A673 (cell line): ENCODE results near the gene SCARB1. TPM values are rescaled to one million over a fixed set of nuclear protein-coding genes. Genes with fewer than 3 reads are reported as not detected.

Source experiments
- BruUV-seq: library from RNA; stranded (reverse); fragments of 400-500 nt; replicated peaks from 2 replicates; lab custom pipeline; 2021; lab: Mats Ljungman, UMichigan
- CTCF ChIA-PET: fragments of 300-600 bp; sonication (Branson Sonifier 250); formaldehyde crosslinking; loops from one replicate; lab custom pipeline; 2022; ENCODE audit warnings: antibody characterized with exemption; lab: Charles Lee
- POLR2A ChIA-PET: fragments of 300-600 bp; sonication (Branson Sonifier 250); formaldehyde crosslinking; loops from one replicate; lab custom pipeline; 2022; ENCODE audit warnings: antibody characterized with exemption; ENCODE audit not compliant: low non-redundant PET; lab: Charles Lee
- DNase-seq: peaks from one replicate; pipeline ENCODE4 v3.0.0-alpha.2; 2015; ENCODE audit warnings: low spot score
- H3K27ac ChIP-seq: fragments of 200-600 bp; sonication (generic); 2 replicates; pipeline ENCODE4 v1.5.1; 2016; ENCODE audit warnings: mixed run types, low read depth, mild to moderate bottlenecking, mixed read lengths, antibody characterized with exemption, low read length; ENCODE audit not compliant: poor library complexity, severe bottlenecking
- H3K27me3 ChIP-seq: fragments of 200-600 bp; sonication (generic); replicated peaks from 2 replicates; pipeline ENCODE4 v1.6.1; 2017; ENCODE audit warnings: mixed run types, low read depth, mild to moderate bottlenecking, mixed read lengths, antibody characterized with exemption, low read length; ENCODE audit not compliant: insufficient read depth, poor library complexity
- H3K36me3 ChIP-seq: fragments of 200-600 bp; sonication (generic); 2 replicates; pipeline ENCODE4 v1.6.1; 2016; ENCODE audit warnings: mixed run types, mild to moderate bottlenecking, mixed read lengths, antibody characterized with exemption, low read length; ENCODE audit not compliant: insufficient read depth, poor library complexity, severe bottlenecking
- H3K4me1 ChIP-seq: fragments of 200-600 bp; sonication (generic); 2 replicates; pipeline ENCODE4 v1.6.1; 2017; ENCODE audit warnings: mixed run types, mild to moderate bottlenecking, mixed read lengths, antibody characterized with exemption, low read length; ENCODE audit not compliant: insufficient read depth, poor library complexity, severe bottlenecking
- H3K4me3 ChIP-seq: fragments of 200-600 bp; sonication (generic); 2 replicates; pipeline ENCODE4 v1.5.1; 2016; ENCODE audit warnings: low read depth, mixed run types, mild to moderate bottlenecking, mixed read lengths, low read length; ENCODE audit not compliant: poor library complexity, severe bottlenecking
- H3K9me3 ChIP-seq: fragments of 200-600 bp; sonication (generic); 2 replicates; pipeline ENCODE4 v1.6.1; 2016; ENCODE audit warnings: mixed run types, low read depth, mild to moderate bottlenecking, mixed read lengths, antibody characterized with exemption, low read length; ENCODE audit not compliant: poor library complexity, severe bottlenecking
- EZH2 ChIP-seq: fragments of 200-600 bp; sonication (generic); IDR thresholded peaks from 2 replicates; pipeline ENCODE4 v1.6.1; 2017; ENCODE audit warnings: borderline replicate concordance, low read depth, mild to moderate bottlenecking, mixed read lengths, antibody characterized with exemption, low read length; ENCODE audit not compliant: poor library complexity, severe bottlenecking
- intact Hi-C: fragments of 100-400 bp; cut with micrococcal nuclease; formaldehyde crosslinking; loops from one replicate; pipeline ENCODE4 v1.10.0; 2022; ENCODE audit not compliant: unreplicated experiment
- total RNA-seq: library from RNA; stranded (reverse); gene quantifications from 2 replicates; pipeline ENCODE4 v1.2.3, GENCODE V29; 2021
- TF ChIP-seq, protein P1 (sequence below): fragments of 300-800, 200-600 bp; sonication (generic); conservative IDR thresholded peaks from 2 replicates; pipeline ENCODE4 v1.5.1; 2017; ENCODE audit warnings: low read depth, mild to moderate bottlenecking, antibody characterized with exemption, low read length, moderate library complexity, mixed read lengths

The SCARB1 gene
- total RNA-seq, 1 experiment from 2014 or later, result 74.6 TPM

- ChIA-PET CTCF (interaction anchor here (0.6 kb wide), 1 partner anchor 351 kb away, joined by 3 read pairs; no protein-coding TSS in a partner anchor), POLR2A (interaction anchor here (0.7 kb wide), 1 partner anchor 960 kb away, joined by 4 read pairs; no protein-coding TSS in a partner anchor)
- DNase-seq, result no peak
Measured at GRCh38 chr12:124730455-124730932, 133.2 kb downstream of the SCARB1 start.

DNA sequence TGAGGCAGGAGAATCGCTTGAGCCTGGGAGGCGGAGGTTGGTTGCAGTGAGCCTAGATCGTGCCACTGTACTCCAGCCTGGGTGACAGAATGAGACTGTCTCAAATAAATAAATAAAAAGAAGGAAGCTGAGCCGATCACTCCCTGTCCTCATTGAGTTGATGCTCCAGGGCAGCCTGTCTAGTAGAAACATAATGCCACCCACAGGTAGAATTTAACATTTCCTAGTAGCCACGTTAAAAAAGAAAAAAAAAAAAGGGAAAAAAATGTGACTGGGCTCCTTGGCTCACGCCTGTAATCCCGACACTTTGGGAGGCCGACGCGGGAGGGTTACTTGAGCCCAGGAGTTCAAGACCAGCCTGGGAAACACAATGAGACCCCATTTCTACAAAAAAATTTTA is 135.7 kb downstream of the SCARB1 start:
- intact Hi-C loops, result no loop called here
- H3K27ac ChIP-seq, result no peak overlapping the region

More at GRCh38 chr12:124730455-124730932, 133.2 kb downstream of the SCARB1 start:
- no TSS peak for BruUV-seq
- Histone ChIP-seq H3K27me3 (no peaks in the 10 kb centered on the region), H3K4me3 (no peak overlapping the region), H3K27ac (no peak overlapping the region), H3K36me3 (no peaks in the 10 kb centered on the region), H3K4me1 (peaks cover 10% of the 10 kb centered on the region), H3K9me3 (no peaks in the 10 kb centered on the region)
- intact Hi-C loops, result no loop called here
- TF ChIP-seq, protein P1, sequence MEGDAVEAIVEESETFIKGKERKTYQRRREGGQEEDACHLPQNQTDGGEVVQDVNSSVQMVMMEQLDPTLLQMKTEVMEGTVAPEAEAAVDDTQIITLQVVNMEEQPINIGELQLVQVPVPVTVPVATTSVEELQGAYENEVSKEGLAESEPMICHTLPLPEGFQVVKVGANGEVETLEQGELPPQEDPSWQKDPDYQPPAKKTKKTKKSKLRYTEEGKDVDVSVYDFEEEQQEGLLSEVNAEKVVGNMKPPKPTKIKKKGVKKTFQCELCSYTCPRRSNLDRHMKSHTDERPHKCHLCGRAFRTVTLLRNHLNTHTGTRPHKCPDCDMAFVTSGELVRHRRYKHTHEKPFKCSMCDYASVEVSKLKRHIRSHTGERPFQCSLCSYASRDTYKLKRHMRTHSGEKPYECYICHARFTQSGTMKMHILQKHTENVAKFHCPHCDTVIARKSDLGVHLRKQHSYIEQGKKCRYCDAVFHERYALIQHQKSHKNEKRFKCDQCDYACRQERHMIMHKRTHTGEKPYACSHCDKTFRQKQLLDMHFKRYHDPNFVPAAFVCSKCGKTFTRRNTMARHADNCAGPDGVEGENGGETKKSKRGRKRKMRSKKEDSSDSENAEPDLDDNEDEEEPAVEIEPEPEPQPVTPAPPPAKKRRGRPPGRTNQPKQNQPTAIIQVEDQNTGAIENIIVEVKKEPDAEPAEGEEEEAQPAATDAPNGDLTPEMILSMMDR, result no peak
- TF ChIP-seq EZH2, result no peak

GRCh38 chr12:124727264-124727800 is 136.3 kb downstream of the SCARB1 start:
- H3K36me3 ChIP-seq, result no peaks in the 10 kb centered on the region
- H3K4me1 ChIP-seq, result no peaks in the 10 kb centered on the region
- H3K27ac ChIP-seq, result peak overlapping the region; percentile 28
- no peaks in the 10 kb centered on the region for H3K27me3 ChIP-seq
- CTCF ChIA-PET, result no interaction called here
- no peak overlapping the region for H3K4me3 ChIP-seq
- intact Hi-C loops, result no loop called here
- H3K9me3 ChIP-seq, result no peaks in the 10 kb centered on the region
- POLR2A ChIA-PET, result no interaction called here
- TF ChIP-seq EZH2, result no peak
- TF ChIP-seq, protein P1, result no peak
- no peak for DNase-seq
- BruUV-seq, result no TSS peak

More for the DNA sequence above, 135.7 kb downstream of the SCARB1 start:
- BruUV-seq, result no TSS peak
- Histone ChIP-seq H3K27me3 (no peaks in the 10 kb centered on the region), H3K4me1 (no peaks in the 10 kb centered on the region), H3K4me3 (no peak overlapping the region), H3K36me3 (no peaks in the 10 kb centered on the region), H3K9me3 (no peaks in the 10 kb centered on the region)
- TF ChIP-seq EZH2, result no peak
- TF ChIP-seq, protein P1, result 0 out of 2 replicates have a peak, but pooled peaks have one; percentile 15
- DNase-seq, result peak; percentile 23
- POLR2A ChIA-PET, result no interaction called here
- CTCF ChIA-PET, result no interaction called here

Other genes starting within 250 kb of the SCARB1 start
- gene UBC, start 50.8 kb upstream of the SCARB1 start, total RNA-seq, result 965 and 1,053 TPM in 2 replicates
- gene DHX37, start 125.3 kb upstream of the SCARB1 start, total RNA-seq, result 43.9 and 57.4 TPM in 2 replicates
- gene BRI3BP, start 129.8 kb upstream of the SCARB1 start, total RNA-seq, result 24.1 and 26.0 TPM in 2 replicates
- 20.1 and 24.8 TPM in 2 replicates for gene AACS, start 201.6 kb upstream of the SCARB1 start, total RNA-seq